ENCODE data around the gene ADSS1.

- TF ChIP-seq EZH2 (IDR thresholded peaks at IDR 0.05) = no peak
- no peak for TF ChIP-seq POLR2AphosphoS5 (IDR thresholded peaks at IDR 0.05; ENCODE audit: borderline replicate concordance, low read depth, low read length)
These were observed 30.3 kb upstream of the ADSS1 start for GRCh38 chr14:104693482-104694431.

All from SK-N-MC (cell line).